HepG2 (cell line): Measurements from ENCODE around the gene UBE2O. TPM values are rescaled to one million over a fixed set of nuclear protein-coding genes. Genes with fewer than 3 reads are reported as not detected.

ENCODE experiments used
- BRD4 ChIP-seq: sonication (generic); formaldehyde crosslinking; IDR thresholded peaks from 2 replicates; pipeline ENCODE4 v1.4.0; 2020; ENCODE audit warnings: missing genetic modification reagents
- CBX2 ChIP-seq, 2 experiments: fragments of 200-600 bp in 1 of 2; sonication (generic); formaldehyde crosslinking in 1 of 2; IDR thresholded peaks; 2 replicates each; pipeline versions ENCODE4 v1.7.0 to v1.8.1; 2018 to 2022; ENCODE audit warnings: low read depth in 2 of 2, low read length in 1 of 2, mild to moderate bottlenecking in 1 of 2, missing genetic modification reagents in 1 of 2
- CREM ChIP-seq, 2 experiments: sonication (generic) in 1 of 2; formaldehyde crosslinking in 1 of 2; IDR thresholded peaks; 2 replicates each; pipeline versions ENCODE4 v1.4.0 to v1.6.1; 2016 to 2020; ENCODE audit warnings: antibody characterized with exemption in 1 of 2, mild to moderate bottlenecking in 1 of 2, missing genetic modification reagents in 1 of 2
- FOXP1 ChIP-seq, 2 experiments: fragments of 450-650 bp in 1 of 2; IDR thresholded peaks; 2 replicates each; pipeline ENCODE4 v1.6.1; 2017 to 2018; ENCODE audit warnings: antibody characterized with exemption in 1 of 2
- GATAD2A ChIP-seq: IDR thresholded peaks from 2 replicates; pipeline ENCODE4 v1.6.1; 2016
- HDAC2 ChIP-seq: sonication (generic); formaldehyde crosslinking; IDR thresholded peaks from 2 replicates; pipeline ENCODE4 v1.4.0; 2020; ENCODE audit warnings: missing genetic modification reagents
- HES4 ChIP-seq: sonication (generic); formaldehyde crosslinking; IDR thresholded peaks from 2 replicates; pipeline ENCODE4 v1.9.0; 2021; ENCODE audit warnings: mild to moderate bottlenecking, missing genetic modification reagents, borderline replicate concordance
- KDM1A ChIP-seq: IDR thresholded peaks from 2 replicates; pipeline ENCODE4 v1.6.1; 2016; ENCODE audit warnings: missing compliant biosample characterization
- KLF15 ChIP-seq: sonication (generic); formaldehyde crosslinking; IDR thresholded peaks from 2 replicates; pipeline ENCODE4 v1.8.1; 2023; ENCODE audit warnings: borderline replicate concordance, mild to moderate bottlenecking, inconsistent platforms, missing genetic modification reagents, mixed read lengths
- LRRFIP1 ChIP-seq: sonication (generic); formaldehyde crosslinking; conservative IDR thresholded peaks from 2 replicates; pipeline ENCODE4 v1.4.0; 2020; ENCODE audit warnings: missing genetic modification reagents
- RBM39 ChIP-seq: fragments of 200-400 bp; formaldehyde crosslinking; IDR thresholded peaks from one replicate; pipeline ENCODE4 v1.6.1; 2018; ENCODE audit warnings: antibody characterized with exemption, mild to moderate bottlenecking, low read depth, low read length; ENCODE audit not compliant: poor library complexity, severe bottlenecking
- RXRB ChIP-seq: IDR thresholded peaks from 2 replicates; pipeline ENCODE4 v1.6.1; 2016; ENCODE audit warnings: borderline replicate concordance, missing genetic modification reagents, missing compliant biosample characterization
- ZBTB2 ChIP-seq: sonication (generic); formaldehyde crosslinking; IDR thresholded peaks from 2 replicates; pipeline ENCODE4 v1.8.0; 2022; ENCODE audit warnings: low read depth, missing genetic modification reagents
- ZBTB3 ChIP-seq: sonication (generic); formaldehyde crosslinking; IDR thresholded peaks from 2 replicates; pipeline ENCODE4 v1.4.0; 2020; ENCODE audit warnings: low read depth, mild to moderate bottlenecking, moderate library complexity, missing genetic modification reagents, borderline replicate concordance
- ZFP37 ChIP-seq: sonication (generic); formaldehyde crosslinking; IDR thresholded peaks from 2 replicates; pipeline ENCODE4 v1.4.0; 2020; ENCODE audit warnings: missing genetic modification reagents, borderline replicate concordance
- ZFP82 ChIP-seq: sonication (generic); formaldehyde crosslinking; IDR thresholded peaks from 2 replicates; pipeline ENCODE4 v1.5.1; 2020; ENCODE audit warnings: mild to moderate bottlenecking, missing genetic modification reagents, borderline replicate concordance
- ZNF12 ChIP-seq: sonication (generic); formaldehyde crosslinking; IDR thresholded peaks from 2 replicates; pipeline ENCODE4 v1.5.0; 2020; ENCODE audit warnings: missing genetic modification reagents
- ZNF572 ChIP-seq: sonication (generic); formaldehyde crosslinking; IDR thresholded peaks from 2 replicates; pipeline ENCODE4 v1.5.1; 2020; ENCODE audit warnings: mild to moderate bottlenecking, missing genetic modification reagents
- ZNF607 ChIP-seq: sonication (generic); formaldehyde crosslinking; IDR thresholded peaks from 2 replicates; pipeline ENCODE4 v1.5.1; 2020; ENCODE audit warnings: missing genetic modification reagents, mild to moderate bottlenecking, borderline replicate concordance
- ZNF614 ChIP-seq: IDR thresholded peaks from 2 replicates; pipeline ENCODE4 v1.6.1; 2018; ENCODE audit warnings: missing biosample characterization, missing genetic modification reagents, inconsistent platforms, borderline replicate concordance
- ZNF652 ChIP-seq: IDR thresholded peaks from 2 replicates; pipeline ENCODE4 v1.6.1; 2016; ENCODE audit warnings: low read depth, borderline replicate concordance
- ZNF691 ChIP-seq: sonication (generic); formaldehyde crosslinking; IDR thresholded peaks from 2 replicates; pipeline ENCODE4 v1.4.0; 2020; ENCODE audit warnings: missing genetic modification reagents, low read depth, mild to moderate bottlenecking, borderline replicate concordance
- polyA plus RNA-seq, 8 experiments: library from polyadenylated mRNA; depleted of rRNA in 3 of 8; stranded (reverse) in 7 of 8; unstranded in 1 of 8; fragments of >200 nt; fragmentation: Illumina TruSeq in 4 of 8; extraction: Trizol in 4 of 8; gene quantifications; 2 replicates each; pipeline versions ENCODE4 v1.2.1 to v1.2.3, GENCODE V29; 2011 to 2016; ENCODE audit warnings: low read depth in 4 of 8, missing spikeins in 1 of 8, mixed read lengths in 1 of 8; ENCODE audit not compliant: insufficient read depth in 1 of 8
- total RNA-seq, 5 experiments: library from RNA; depleted of rRNA; stranded (reverse); fragments of >200 nt; fragmentation: Illumina TruSeq; extraction: Trizol; gene quantifications; 2 replicates each; pipeline ENCODE4 v1.2.3, GENCODE V29; 2016; ENCODE audit warnings: low read depth in 1 of 5
- TF ChIP-seq, protein P1 (sequence below): sonication (generic); formaldehyde crosslinking; IDR thresholded peaks from 2 replicates; pipeline ENCODE4 v1.5.1; 2020; ENCODE audit warnings: missing genetic modification reagents, mild to moderate bottlenecking, borderline replicate concordance

Gene UBE2O
- total and polyA plus RNA-seq, 2 of the 13 experiments (the other 11 are each of a cell fraction or from before 2014, with no cell fraction given), result 21.5 to 23.5 TPM

DNA sequence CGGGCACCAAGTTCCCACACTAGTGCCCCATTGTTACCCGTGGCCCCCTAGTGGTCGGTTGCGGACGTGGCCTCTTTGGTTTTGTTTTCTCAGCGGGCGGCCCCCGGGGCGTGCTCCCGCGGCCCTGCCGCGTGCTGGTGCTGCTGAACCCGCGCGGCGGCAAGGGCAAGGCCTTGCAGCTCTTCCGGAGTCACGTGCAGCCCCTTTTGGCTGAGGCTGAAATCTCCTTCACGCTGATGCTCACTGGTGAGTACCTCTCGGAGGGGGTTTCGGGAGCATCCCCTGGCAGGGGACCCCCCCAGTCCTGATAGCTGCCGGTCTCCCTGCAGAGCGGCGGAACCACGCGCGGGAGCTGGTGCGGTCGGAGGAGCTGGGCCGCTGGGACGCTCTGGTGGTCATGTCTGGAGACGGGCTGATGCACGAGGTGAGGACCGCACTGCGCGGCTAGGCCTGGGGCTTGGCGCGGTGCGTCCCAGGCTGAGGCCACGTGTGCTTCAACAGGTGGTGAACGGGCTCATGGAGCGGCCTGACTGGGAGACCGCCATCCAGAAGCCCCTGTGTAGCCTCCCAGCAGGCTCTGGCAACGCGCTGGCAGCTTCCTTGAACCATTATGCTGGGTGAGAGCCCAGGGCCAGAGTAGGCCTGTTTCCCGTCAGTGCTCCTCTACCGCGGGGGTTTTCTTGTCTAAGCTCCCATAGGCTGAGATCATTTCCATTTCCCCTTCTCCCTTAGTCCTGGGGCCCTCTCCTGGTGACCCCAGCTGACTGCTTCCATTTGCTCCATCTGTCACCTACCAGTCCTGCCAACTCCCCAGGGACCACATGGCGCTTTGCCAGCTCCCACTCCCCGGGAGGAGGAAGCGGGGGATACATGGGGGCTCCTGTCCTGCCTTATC lies 66.8 kb downstream of the UBE2O start (continued):
- TF ChIP-seq FOXP1 (IDR thresholded peaks at IDR 0.05) (no peak), FOXP1 (CRISPR knock-in tag; IDR thresholded peaks at IDR 0.05) (peak; percentile 54; the same call in 1 of the 2 replicates), KLF15 (CRISPR knock-in tag) (peak; percentile 98), ZNF614 (CRISPR knock-in tag) (peak; percentile 83), ZBTB3 (CRISPR knock-in tag) (peak; percentile 53; the same call in 1 of the 2 replicates), ZNF652 (CRISPR knock-in tag) (peak; percentile 33; the same call in 1 of the 2 replicates), LRRFIP1 (CRISPR knock-in tag) (no peak), ZBTB2 (CRISPR knock-in tag) (peak; percentile 87), ZNF607 (peak; percentile 100), ZNF12 (0 out of 2 replicates have a peak, but pooled peaks have one; percentile 69), BRD4 (CRISPR knock-in tag) (no peak; the same call in none of the 2 replicates), ZNF572 (CRISPR knock-in tag) (peak; percentile 87), ZNF691 (CRISPR knock-in tag) (peak; percentile 92), ZFP37 (peak; percentile 99), RXRB (CRISPR knock-in tag) (peak; percentile 88), CREM (IDR thresholded peaks at IDR 0.05) (no peak), CREM (CRISPR knock-in tag; IDR thresholded peaks at IDR 0.05) (no peak), HDAC2 (CRISPR knock-in tag) (peak; percentile 90), HES4 (CRISPR knock-in tag) (peak; percentile 98), GATAD2A (peak; percentile 90), RBM39 (peak; percentile 98), CBX2 (IDR thresholded peaks at IDR 0.05; ENCODE audit: low read depth, low read length) (no peak), CBX2 (CRISPR knock-in tag; IDR thresholded peaks at IDR 0.05; ENCODE audit: low read depth) (no peak), ZFP82 (peak; percentile 100), KDM1A (CRISPR knock-in tag) (no peak)
- TF ChIP-seq, protein P1, sequence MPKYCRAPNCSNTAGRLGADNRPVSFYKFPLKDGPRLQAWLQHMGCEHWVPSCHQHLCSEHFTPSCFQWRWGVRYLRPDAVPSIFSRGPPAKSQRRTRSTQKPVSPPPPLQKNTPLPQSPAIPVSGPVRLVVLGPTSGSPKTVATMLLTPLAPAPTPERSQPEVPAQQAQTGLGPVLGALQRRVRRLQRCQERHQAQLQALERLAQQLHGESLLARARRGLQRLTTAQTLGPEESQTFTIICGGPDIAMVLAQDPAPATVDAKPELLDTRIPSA, result peak; percentile 99
